ENCODE measurements around the gene OSBPL9. TPM values are rescaled to one million over a fixed set of nuclear protein-coding genes. Genes with fewer than 3 reads are reported as not detected.

The OSBPL9 gene
- total and polyA plus RNA-seq, 2 experiments from 2014 or later, result 32.2 to 37.0 TPM

DNA sequence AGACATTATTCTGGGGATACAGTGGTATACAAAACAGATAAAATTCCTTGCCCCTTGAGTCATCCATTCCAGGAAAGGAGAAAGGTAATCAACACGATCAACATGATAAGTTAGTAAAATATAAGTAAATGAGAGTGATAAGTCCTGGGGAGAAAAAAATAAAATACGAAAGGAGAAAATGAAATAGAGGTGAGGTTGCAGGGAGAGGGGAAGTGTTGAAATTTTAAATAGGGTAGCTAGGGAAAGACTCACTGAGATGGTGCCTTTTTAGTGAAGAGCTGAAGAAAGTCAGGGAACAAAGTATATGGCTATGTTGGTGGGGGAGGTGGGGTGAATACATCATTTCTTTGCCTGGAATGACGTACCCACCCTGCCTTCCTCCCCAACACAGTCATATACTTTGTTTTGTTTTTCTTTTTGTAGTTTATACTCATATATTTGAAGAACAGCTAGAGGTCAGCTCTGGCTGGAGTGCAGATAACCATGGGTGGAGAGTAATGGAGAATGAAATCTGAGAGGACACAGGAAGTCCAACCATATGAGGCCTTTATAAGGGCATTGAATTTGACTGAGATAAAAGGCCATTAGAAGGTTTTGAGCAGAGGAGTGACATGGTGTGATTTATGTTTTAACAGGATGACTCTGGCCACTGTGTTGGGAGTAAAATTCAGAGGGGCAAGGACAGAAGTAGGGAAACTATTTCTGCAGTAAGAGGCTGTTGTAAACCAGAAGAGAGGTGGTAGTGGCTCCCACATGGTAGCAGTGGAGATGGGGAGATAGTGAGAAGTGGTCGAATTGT, 54.8 kb downstream of the OSBPL9 start:
- Histone ChIP-seq H2AFZ (no peak overlapping the region), H3K4me1 (ENCODE audit: insufficient read depth) (peaks cover 27% of the 10 kb centered on the region), H4K20me1 (ENCODE audit: insufficient read depth) (no peaks in the 10 kb centered on the region), H3K36me3 (ENCODE audit: low read depth) (no peaks in the 10 kb centered on the region), H3F3A (ENCODE audit: insufficient read depth) (peaks cover 12% of the 10 kb centered on the region), H3K9me3 (ENCODE audit: low read depth) (no peaks in the 10 kb centered on the region), H3K4me3 (no peak overlapping the region), H3K9ac (no peak overlapping the region), H3K79me2 (ENCODE audit: insufficient read depth) (peaks cover 86% of the 10 kb centered on the region), H3K27me3 (replicated peaks; ENCODE audit: insufficient read depth) (no peaks in the 10 kb centered on the region), H3K4me2 (ENCODE audit: unreplicated experiment) (no peak overlapping the region), H3K9me2 (ENCODE audit: insufficient read depth) (no peaks in the 10 kb centered on the region), H3K27ac (0 out of 2 replicates have a peak overlapping the region, but pooled peaks have one; percentile 1)
- no peak for TF ChIP-seq EZH2phosphoT487 (IDR thresholded peaks at IDR 0.05; ENCODE audit: insufficient read depth, low read depth)
- TF ChIP-seq EZH2 (IDR thresholded peaks at IDR 0.05; ENCODE audit: insufficient read depth, poor library complexity, severe bottlenecking), result no peak
- in situ Hi-C loops (cut with MboI), result no loop called here
- peak; percentile 36 for DNase-seq
- 84 to 87% methylated on average over 4 of the region's 4 CpGs for WGBS, 2 experiments (ENCODE audit: low coverage in 1 of 2, low lambda C conversion rate in 2 of 2, missing lambda C conversion rate in 2 of 2)

DNA sequence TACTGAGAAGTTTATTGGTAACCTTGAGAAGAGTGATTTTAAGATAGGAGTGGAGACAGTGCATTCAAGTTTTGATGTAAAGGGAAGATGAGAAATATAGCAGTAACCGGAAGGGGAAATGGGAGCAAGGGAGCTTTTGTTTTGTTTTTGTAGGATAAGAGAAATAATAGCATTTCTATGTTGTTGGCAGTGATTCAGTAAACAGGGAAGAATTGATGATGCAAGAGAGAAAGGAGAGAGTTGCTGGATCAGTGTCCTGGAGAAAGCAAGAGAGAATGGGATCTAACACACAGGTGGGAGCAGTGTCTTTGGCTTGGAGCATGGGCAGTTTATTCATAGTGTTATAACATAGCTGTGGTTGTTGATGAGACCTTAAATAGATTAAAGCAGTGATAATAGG, 56.4 kb downstream of the OSBPL9 start:
- no peak for TF ChIP-seq EZH2 (IDR thresholded peaks at IDR 0.05; ENCODE audit: insufficient read depth, poor library complexity, severe bottlenecking)
- no peak for TF ChIP-seq EZH2phosphoT487 (IDR thresholded peaks at IDR 0.05; ENCODE audit: insufficient read depth, low read depth)
- Histone ChIP-seq H3K9me3 (ENCODE audit: low read depth) (no peaks in the 10 kb centered on the region), H3K27me3 (replicated peaks; ENCODE audit: insufficient read depth) (no peaks in the 10 kb centered on the region), H3F3A (ENCODE audit: insufficient read depth) (no peaks in the 10 kb centered on the region), H3K4me1 (ENCODE audit: insufficient read depth) (peaks cover 20% of the 10 kb centered on the region), H3K4me2 (ENCODE audit: unreplicated experiment) (no peak overlapping the region), H3K4me3 (no peak overlapping the region), H3K27ac (no peak overlapping the region), H3K36me3 (ENCODE audit: low read depth) (no peaks in the 10 kb centered on the region), H3K9me2 (ENCODE audit: insufficient read depth) (no peaks in the 10 kb centered on the region), H2AFZ (no peak overlapping the region), H3K79me2 (ENCODE audit: insufficient read depth) (peaks cover 90% of the 10 kb centered on the region), H4K20me1 (ENCODE audit: insufficient read depth) (no peaks in the 10 kb centered on the region), H3K9ac (no peak overlapping the region)
- 87 to 95% methylated on average over 1 of the region's 1 CpG for WGBS, 2 experiments (ENCODE audit: low coverage in 1 of 2, low lambda C conversion rate in 2 of 2, missing lambda C conversion rate in 2 of 2)
- DNase-seq, result no peak
- in situ Hi-C loops (cut with MboI), result no loop called here

DNA sequence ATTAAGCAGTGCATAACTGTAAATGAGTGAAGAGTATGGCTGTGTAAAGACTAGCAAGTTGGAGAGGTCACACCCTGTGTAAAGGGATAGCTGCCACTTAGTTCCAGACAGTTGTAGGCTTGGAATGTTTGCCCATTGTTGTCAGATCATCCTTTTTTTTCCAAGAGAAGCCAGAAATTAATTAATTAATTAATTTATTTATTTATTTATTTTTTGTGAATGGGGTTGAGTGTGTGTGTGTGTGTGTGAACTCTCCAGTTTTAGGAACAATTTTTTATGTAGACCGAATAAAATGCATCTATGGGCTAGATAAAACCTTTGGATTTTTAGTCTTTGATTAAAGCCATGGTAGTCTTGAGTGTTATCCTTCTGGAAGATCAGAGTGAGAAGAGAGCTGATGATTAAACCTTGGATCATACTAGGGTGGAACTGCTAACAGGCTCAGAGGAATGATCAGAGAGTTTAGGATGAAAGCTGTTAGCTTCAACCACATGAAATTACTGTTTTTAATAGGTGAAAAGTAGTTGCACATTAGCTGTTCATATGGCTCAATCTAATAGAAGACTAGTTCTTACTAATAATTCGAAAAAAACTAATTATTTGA, 58.4 kb downstream of the OSBPL9 start:
- Histone ChIP-seq H3K27ac (0 out of 2 replicates have a peak overlapping the region, but pooled peaks have one; percentile 0), H3K27me3 (replicated peaks; ENCODE audit: insufficient read depth) (no peaks in the 10 kb centered on the region), H2AFZ (no peak overlapping the region), H3K36me3 (ENCODE audit: low read depth) (no peaks in the 10 kb centered on the region), H3K4me2 (ENCODE audit: unreplicated experiment) (no peak overlapping the region), H3K4me3 (no peak overlapping the region), H3K4me1 (ENCODE audit: insufficient read depth) (peaks cover 20% of the 10 kb centered on the region), H3K79me2 (ENCODE audit: insufficient read depth) (peaks cover 89% of the 10 kb centered on the region), H4K20me1 (ENCODE audit: insufficient read depth) (no peaks in the 10 kb centered on the region), H3K9me2 (ENCODE audit: insufficient read depth) (no peaks in the 10 kb centered on the region), H3F3A (ENCODE audit: insufficient read depth) (no peaks in the 10 kb centered on the region), H3K9ac (no peak overlapping the region), H3K9me3 (ENCODE audit: low read depth) (no peaks in the 10 kb centered on the region)
- in situ Hi-C loops (cut with MboI), result no loop called here
- TF ChIP-seq EZH2phosphoT487 (IDR thresholded peaks at IDR 0.05; ENCODE audit: insufficient read depth, low read depth) (no peak), EZH2 (IDR thresholded peaks at IDR 0.05; ENCODE audit: insufficient read depth, poor library complexity, severe bottlenecking) (no peak)
- WGBS, 2 experiments (ENCODE audit: low coverage in 1 of 2, low lambda C conversion rate in 2 of 2, missing lambda C conversion rate in 2 of 2), result 63 to 67% methylated on average over 2 of the region's 2 CpGs
- DNase-seq, result peak; percentile 72

DNA sequence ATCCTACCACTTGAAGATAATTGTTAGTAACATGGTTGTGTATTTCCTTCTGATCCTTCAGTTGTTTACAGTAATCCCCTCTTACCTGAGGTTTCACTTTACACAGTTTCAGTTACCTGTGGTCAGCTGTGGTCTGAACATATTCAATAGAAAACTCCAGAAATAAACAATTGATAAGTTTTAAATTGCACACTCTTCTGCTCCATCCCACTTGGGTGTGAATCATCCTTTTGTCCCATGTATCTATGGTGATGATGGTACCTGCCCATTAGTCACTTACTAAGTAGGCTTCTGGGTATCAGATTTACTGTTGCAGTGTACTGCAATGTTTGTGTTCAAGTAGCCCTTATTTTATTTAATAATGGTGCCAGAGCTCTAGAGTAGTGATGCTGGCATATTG, 62.5 kb downstream of the OSBPL9 start:
- Histone ChIP-seq H3K4me3 (no peak overlapping the region), H3F3A (ENCODE audit: insufficient read depth) (no peaks in the 10 kb centered on the region), H3K9me2 (ENCODE audit: insufficient read depth) (no peaks in the 10 kb centered on the region), H2AFZ (no peak overlapping the region), H3K27me3 (replicated peaks; ENCODE audit: insufficient read depth) (no peaks in the 10 kb centered on the region), H3K27ac (no peak overlapping the region), H3K9ac (no peak overlapping the region), H3K4me1 (ENCODE audit: insufficient read depth) (peaks cover 11% of the 10 kb centered on the region; the same call in 1 of the 2 replicates), H4K20me1 (ENCODE audit: insufficient read depth) (no peaks in the 10 kb centered on the region), H3K9me3 (ENCODE audit: low read depth) (no peaks in the 10 kb centered on the region), H3K36me3 (ENCODE audit: low read depth) (no peaks in the 10 kb centered on the region), H3K79me2 (ENCODE audit: insufficient read depth) (peaks cover 81% of the 10 kb centered on the region), H3K4me2 (ENCODE audit: unreplicated experiment) (no peak overlapping the region)
- in situ Hi-C loops (cut with MboI), result no loop called here
- TF ChIP-seq EZH2 (IDR thresholded peaks at IDR 0.05; ENCODE audit: insufficient read depth, poor library complexity, severe bottlenecking), result no peak
- no peak for TF ChIP-seq EZH2phosphoT487 (IDR thresholded peaks at IDR 0.05; ENCODE audit: insufficient read depth, low read depth)
- peak; percentile 73 for DNase-seq
